ENCODE results near the gene DAB1.

The DAB1 gene

DNA sequence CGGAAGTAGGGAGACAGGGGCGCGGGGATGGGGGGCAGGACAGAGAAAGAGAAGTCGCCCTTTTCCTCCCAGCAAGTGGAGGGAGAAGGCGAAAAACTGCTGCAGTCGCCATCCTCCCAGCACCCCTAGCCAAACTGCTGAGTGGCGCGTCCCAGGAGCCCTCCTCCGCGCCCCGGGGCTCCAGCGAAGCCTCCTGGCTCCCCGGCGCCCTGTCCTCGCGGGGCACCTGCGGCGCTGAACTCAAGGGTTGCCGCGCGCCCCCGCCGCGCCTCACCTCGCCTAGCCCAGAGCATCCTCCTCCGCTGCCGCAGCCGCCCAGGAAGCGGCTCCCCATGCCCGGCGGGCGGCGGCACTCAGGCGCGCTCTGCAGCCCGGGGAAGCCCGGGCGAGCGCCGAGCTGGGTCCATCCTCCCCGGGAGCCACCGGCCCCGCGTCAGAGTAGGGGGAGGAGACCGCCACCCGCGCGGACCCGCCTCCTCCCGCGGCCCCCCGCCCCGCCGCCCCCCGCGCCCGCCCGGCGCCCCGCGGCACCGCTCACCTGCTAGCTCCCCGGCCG is at the start of gene DAB1:
DAB1 (minus strand) TSS at position 405 of the 556 bp plus-strand sequence. CDS start 133,030 bp downstream, outside the sequence.
- ChIA-PET CTCF (interaction anchor here (0.5 to 0.7 kb wide), 5 partner anchors 9 to 198 kb away, joined by 3 read pairs; no protein-coding TSS in a partner anchor), POLR2A (interaction anchor here (1.0 kb wide), 1 partner anchor 42 kb away, joined by 3 read pairs; no protein-coding TSS in a partner anchor)
- TF ChIP-seq ARNT (IDR thresholded peaks at IDR 0.05): no peak
- TF ChIP-seq HDGF (IDR thresholded peaks at IDR 0.05; ENCODE audit: borderline replicate concordance): no peak
- no peak for TF ChIP-seq FOXK2 (IDR thresholded peaks at IDR 0.05)
- no peak for TF ChIP-seq NFRKB (IDR thresholded peaks at IDR 0.05)
- TF ChIP-seq LEF1 (IDR thresholded peaks at IDR 0.05; ENCODE audit: borderline replicate concordance): no peak
- TF ChIP-seq, protein P1, sequence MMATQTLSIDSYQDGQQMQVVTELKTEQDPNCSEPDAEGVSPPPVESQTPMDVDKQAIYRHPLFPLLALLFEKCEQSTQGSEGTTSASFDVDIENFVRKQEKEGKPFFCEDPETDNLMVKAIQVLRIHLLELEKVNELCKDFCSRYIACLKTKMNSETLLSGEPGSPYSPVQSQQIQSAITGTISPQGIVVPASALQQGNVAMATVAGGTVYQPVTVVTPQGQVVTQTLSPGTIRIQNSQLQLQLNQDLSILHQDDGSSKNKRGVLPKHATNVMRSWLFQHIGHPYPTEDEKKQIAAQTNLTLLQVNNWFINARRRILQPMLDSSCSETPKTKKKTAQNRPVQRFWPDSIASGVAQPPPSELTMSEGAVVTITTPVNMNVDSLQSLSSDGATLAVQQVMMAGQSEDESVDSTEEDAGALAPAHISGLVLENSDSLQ (IDR thresholded peaks at IDR 0.05): no peak
- no peak for TF ChIP-seq TARDBP (IDR thresholded peaks at IDR 0.05)
- no peak for TF ChIP-seq BHLHE40 (IDR thresholded peaks at IDR 0.05; ENCODE audit: borderline replicate concordance)
- TF ChIP-seq CTBP1 (IDR thresholded peaks at IDR 0.05; ENCODE audit: borderline replicate concordance): no peak
- no peak for TF ChIP-seq FOXM1 (IDR thresholded peaks at IDR 0.05; ENCODE audit: borderline replicate concordance)
- no peak for TF ChIP-seq FOXA1 (IDR thresholded peaks at IDR 0.05)
- TF ChIP-seq L3MBTL2 (conservative IDR thresholded peaks at IDR 0.05): no peak
- TF ChIP-seq SUZ12 (IDR thresholded peaks at IDR 0.05): no peak
- TF ChIP-seq ZNF384 (IDR thresholded peaks at IDR 0.05): no peak
- DNase-seq (ENCODE audit: extremely low spot score): peak; percentile 64

DNA sequence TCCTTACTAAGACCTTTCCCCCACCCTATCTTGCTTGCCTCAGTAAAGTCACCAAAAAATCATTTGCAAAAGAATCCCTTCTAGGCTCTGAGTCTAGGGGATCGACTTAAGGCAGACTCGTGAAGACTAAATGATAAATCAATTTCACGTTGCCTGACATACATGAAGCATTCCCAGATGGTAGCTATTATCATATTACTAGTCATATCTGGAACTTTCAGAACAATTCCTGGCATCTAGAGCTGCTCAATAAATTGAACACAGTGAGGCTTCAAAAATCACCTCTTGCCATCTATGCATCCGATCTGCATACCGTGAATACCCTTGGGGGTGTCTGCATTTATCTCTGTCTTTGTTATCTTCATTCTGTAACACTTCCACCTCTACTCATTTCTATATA is 49.6 kb upstream of the DAB1 start:
- DNase-seq (ENCODE audit: extremely low spot score): no peak

DNA sequence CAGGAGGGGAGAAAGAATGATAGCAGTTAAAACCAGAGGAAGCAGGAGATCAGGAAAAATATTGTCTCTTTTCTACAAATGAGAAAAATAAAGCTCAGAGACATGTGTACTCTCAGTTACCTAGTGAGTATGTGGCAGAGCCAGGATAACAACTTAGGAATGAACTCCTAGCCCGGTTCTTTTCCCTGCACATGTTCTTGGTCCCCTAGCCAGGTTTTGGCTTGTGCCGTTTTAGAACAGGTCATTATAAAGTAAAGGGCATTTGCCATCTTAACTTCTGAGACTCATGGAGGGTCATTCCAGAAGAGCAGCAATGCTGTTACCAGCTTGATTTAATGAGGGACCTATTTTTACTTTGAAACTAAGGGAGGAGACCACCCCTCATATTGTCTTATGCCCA is 48.1 kb upstream of the DAB1 start:
- POLR2A ChIA-PET: no interaction called here
- CTCF ChIA-PET: no interaction called here
- TF ChIP-seq FOXA1 (IDR thresholded peaks at IDR 0.05) (no peak), HDGF (IDR thresholded peaks at IDR 0.05; ENCODE audit: borderline replicate concordance) (no peak), BHLHE40 (IDR thresholded peaks at IDR 0.05; ENCODE audit: borderline replicate concordance) (no peak), ZNF384 (IDR thresholded peaks at IDR 0.05) (no peak), SUZ12 (IDR thresholded peaks at IDR 0.05) (no peak)
- TF ChIP-seq, protein P1 (IDR thresholded peaks at IDR 0.05): no peak

More for the DNA sequence above, 49.6 kb upstream of the DAB1 start:
- TF ChIP-seq FOXK2 (IDR thresholded peaks at IDR 0.05) (no peak), FOXM1 (IDR thresholded peaks at IDR 0.05; ENCODE audit: borderline replicate concordance) (no peak), FOXA1 (IDR thresholded peaks at IDR 0.05) (no peak), LEF1 (IDR thresholded peaks at IDR 0.05; ENCODE audit: borderline replicate concordance) (no peak), ARNT (IDR thresholded peaks at IDR 0.05) (no peak), NFRKB (IDR thresholded peaks at IDR 0.05) (no peak), CTBP1 (IDR thresholded peaks at IDR 0.05; ENCODE audit: borderline replicate concordance) (no peak), L3MBTL2 (conservative IDR thresholded peaks at IDR 0.05) (no peak), ZNF384 (IDR thresholded peaks at IDR 0.05) (no peak), SUZ12 (IDR thresholded peaks at IDR 0.05) (no peak), SP1 (IDR thresholded peaks at IDR 0.05) (no peak), BHLHE40 (IDR thresholded peaks at IDR 0.05; ENCODE audit: borderline replicate concordance) (no peak), HDGF (IDR thresholded peaks at IDR 0.05; ENCODE audit: borderline replicate concordance) (no peak), ELF4 (IDR thresholded peaks at IDR 0.05) (no peak), TARDBP (IDR thresholded peaks at IDR 0.05) (no peak)
- TF ChIP-seq, protein P1 (IDR thresholded peaks at IDR 0.05): no peak
- CTCF ChIA-PET: no interaction called here
- POLR2A ChIA-PET: no interaction called here

DNA sequence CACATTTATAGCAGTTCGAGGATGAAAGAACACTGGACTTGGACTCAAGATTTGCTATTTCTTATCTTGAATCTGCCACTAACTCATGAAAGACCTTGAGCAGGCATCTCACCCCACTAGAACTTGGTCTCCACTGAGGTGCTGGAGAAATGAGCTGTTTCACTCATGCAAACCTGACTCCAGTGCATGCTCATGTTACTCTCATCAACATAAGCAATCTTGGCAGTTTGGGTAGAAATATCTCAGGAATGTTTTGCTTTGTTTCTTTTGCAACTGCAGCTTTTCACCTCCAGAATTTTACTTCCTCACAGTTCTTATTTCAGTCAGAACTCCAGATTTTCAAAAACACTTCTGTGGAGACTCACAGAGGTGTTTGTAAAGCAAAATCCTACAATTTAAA is 46.2 kb upstream of the DAB1 start:
- POLR2A ChIA-PET: no interaction called here
- CTCF ChIA-PET: interaction anchor here (0.5 kb wide), 1 partner anchor 38 kb away, joined by 3 read pairs; no protein-coding TSS in a partner anchor

More for the DNA sequence above, 48.1 kb upstream of the DAB1 start:
- no peak for DNase-seq (ENCODE audit: extremely low spot score)

More for the DNA sequence above, 46.2 kb upstream of the DAB1 start:
- DNase-seq (ENCODE audit: extremely low spot score): no peak
- TF ChIP-seq ZNF384 (IDR thresholded peaks at IDR 0.05) (no peak), HDGF (IDR thresholded peaks at IDR 0.05; ENCODE audit: borderline replicate concordance) (no peak), NFRKB (IDR thresholded peaks at IDR 0.05) (no peak), LEF1 (IDR thresholded peaks at IDR 0.05; ENCODE audit: borderline replicate concordance) (no peak), ARNT (IDR thresholded peaks at IDR 0.05) (no peak), SUZ12 (IDR thresholded peaks at IDR 0.05) (no peak), FOXK2 (IDR thresholded peaks at IDR 0.05) (no peak), ELF4 (IDR thresholded peaks at IDR 0.05) (no peak), FOXM1 (IDR thresholded peaks at IDR 0.05; ENCODE audit: borderline replicate concordance) (no peak), L3MBTL2 (conservative IDR thresholded peaks at IDR 0.05) (no peak), TARDBP (IDR thresholded peaks at IDR 0.05) (no peak), SP1 (IDR thresholded peaks at IDR 0.05) (no peak)
- TF ChIP-seq, protein P1 (IDR thresholded peaks at IDR 0.05): no peak
